HG02763 (cell line): Measurements from ENCODE around the gene MTUS2.
"Not testable (repeated sequence)": the region's sequence is repeated elsewhere in the genome, so short reads cannot be mapped to it uniquely, and the experiment has no call there.

Experiments used
- ATAC-seq: cut with Tn5 transposase; IDR thresholded peaks from one replicate; pipeline ENCODE4 v1.9.1; 2021; ENCODE audit warnings: mild to moderate bottlenecking, moderate library complexity; ENCODE audit not compliant: unreplicated experiment

Gene MTUS2

DNA sequence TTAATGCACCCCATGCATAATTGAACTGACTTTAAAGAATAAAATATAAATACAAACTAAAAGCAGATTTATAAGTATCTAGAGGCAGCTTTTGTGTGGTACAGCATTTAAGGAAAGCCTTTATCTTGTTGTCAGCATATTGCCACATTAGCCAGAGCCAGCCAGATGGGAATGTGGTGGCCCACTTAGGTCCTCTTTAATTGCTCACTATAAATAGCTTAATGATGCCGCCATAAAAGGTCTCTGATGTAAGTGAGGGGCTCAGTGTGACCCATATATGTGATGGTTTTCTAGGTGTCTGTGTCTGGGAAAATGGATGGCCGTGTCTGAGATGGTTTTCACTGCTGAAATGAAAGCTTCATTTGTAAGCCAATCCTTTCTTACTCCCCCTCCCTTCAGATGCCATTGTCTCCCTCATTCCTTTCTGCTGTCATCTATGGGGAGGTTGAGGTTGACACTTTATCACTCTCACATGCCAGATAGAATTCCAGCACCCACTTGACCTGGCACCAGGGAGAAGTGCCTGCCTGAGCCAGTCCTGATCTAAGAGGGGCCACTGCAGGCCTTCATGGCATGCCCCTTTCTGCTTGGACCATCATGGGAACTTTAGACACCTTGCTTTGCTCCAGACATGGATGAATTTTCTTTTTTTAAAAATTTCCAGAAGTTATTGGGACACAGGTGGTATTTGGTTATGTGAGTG, 135.3 kb downstream of the MTUS2 start:
- no peak for ATAC-seq

GRCh38 chr13:28958018-28958417, 137.9 kb downstream of the MTUS2 start:
- no peak for ATAC-seq

GRCh38 chr13:28958441-28958840, 138.3 kb downstream of the MTUS2 start:
- no peak for ATAC-seq

DNA sequence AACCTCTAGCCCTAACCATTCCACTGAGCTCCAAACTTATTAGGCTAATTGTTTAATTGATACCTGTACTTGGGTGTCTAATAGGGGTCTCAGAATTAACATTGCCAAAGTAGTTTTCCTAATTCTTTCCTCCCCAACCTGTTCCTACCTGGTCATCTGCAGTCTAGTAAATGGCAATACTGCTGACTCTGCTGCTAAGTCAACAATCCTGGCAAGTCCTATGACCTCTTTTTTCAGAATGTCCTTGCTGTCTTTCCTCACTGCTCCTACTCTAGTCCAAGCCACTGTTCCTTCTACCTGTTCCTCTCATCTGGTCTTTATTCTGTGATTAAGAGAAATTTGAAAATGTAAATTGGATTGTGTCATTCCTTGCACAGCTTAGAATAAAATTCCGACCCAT, 143.9 kb downstream of the MTUS2 start:
- ATAC-seq: no peak

GRCh38 chr13:28964803-28965202, 144.7 kb downstream of the MTUS2 start:
- no peak for ATAC-seq

DNA sequence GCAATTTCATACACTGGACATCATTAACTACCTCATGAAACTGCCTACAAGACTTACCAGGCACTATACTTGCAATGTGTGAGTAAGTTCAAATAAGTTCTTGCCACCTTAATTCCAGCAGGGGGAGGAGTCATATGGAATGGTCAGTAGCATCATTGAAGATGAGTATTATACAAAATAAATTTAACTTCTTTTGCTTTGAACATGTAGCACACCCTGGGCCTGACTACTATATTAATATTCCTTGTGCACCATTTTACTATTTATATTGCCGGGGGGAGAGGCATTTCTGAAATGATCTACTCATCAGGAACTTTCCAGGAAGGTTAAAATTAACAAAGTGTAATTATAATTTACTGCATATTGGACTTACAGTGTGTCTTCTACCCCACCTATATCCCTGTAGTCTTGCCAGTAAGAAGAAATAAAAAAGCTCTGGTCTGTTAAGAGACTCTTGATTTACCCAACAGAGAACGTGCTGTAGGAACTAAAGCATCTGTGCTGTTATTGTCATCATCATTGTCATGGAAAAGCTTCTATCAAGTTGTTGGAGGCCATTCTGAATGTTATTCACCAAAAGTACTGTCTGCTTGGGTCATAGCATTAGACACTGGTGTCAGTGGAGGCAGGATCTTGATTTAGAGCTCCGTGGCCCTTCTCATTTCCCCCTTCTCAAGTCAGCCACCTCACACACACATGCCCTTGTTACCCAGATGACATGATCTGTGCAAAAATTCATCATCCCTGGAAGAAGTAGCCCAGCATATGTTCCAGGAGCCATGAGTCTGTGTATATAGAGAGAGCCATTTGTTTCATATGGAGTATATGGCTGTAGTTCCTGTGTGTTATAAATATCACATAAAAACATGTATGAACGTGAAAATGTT, 147.1 kb downstream of the MTUS2 start:
- no peak for ATAC-seq

DNA sequence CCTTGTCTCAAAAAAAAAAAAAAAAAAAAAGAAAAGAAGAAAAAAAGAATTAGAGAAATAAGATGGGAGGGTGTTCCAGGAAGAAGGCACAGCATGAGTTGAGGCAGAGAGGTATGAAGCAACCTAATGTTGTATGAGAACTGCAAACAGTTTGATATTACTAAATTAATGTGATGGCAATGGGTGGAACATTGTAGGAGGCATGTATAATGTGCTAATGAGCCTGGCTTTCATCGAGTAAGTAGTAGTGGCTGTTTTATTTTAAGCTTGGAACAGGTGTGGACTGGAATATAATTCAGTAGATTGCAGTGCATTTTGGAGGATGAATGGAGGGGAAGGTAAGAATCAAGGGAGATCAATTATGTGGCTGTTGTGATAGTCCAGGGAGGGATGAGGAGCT, 156.1 kb downstream of the MTUS2 start:
- no peak for ATAC-seq

- ATAC-seq: no peak
These were observed 156.5 kb downstream of the MTUS2 start for GRCh38 chr13:28976636-28977035.

DNA sequence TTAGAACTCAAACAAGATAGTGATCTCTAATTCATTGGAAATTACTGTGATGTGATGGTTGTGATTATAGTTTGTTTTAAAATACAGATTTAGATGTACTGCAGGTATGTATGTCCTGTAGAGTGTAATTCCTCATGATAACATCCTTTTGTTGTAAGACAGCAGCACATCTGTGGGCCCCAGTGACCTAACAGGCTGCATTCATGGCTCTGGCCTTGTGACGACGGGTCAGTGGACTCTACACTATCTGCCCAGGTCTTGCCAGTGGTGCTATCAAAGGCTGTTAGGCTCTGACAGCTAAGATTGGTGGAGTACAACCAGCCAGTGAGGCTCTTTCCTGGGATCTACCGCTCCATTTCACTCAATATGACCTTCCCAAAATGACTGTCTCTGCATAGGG, 158.4 kb downstream of the MTUS2 start:
- ATAC-seq: no peak

DNA sequence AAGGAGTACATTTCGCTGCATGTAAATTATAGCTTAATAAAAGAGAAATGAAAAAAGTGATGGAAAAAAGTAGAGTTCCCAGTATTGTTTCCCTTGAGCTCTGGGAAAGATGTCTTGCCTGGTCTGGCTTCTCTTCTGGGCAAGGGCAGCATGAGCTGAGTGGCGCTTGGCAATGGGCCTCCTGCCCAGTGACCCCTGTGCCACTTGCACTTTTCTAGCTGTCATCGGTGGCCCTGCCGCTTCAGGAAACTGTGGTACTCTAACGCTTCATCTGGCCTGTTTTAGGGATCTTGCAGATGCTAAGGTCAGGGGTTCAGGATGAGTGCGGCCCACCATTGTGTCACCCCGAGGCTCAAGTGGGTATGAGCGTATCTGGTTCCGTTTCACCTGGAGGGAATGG, 161.4 kb downstream of the MTUS2 start:
- ATAC-seq: no peak

DNA sequence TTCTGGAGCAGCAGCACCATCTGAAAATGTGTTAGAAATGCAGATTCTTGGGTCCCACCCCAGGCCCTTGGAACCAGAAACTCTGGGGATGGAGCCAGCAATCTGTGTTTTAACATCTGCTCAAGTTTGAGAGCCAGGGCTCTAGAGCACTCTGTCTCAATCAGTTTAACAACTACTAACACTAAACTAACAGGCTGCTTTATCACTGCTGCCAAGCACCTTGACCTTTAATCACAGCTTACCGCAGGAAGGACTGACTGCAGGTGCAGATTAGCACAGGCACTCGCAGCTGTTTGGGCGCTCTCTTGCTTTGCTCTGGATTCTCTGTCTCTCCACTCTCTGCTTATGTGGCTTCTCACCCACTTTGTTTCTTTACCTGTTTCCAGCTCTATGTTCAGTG, 163.5 kb downstream of the MTUS2 start:
- no peak for ATAC-seq

- no peak for ATAC-seq
These were observed 164.2 kb downstream of the MTUS2 start for GRCh38 chr13:28984326-28984725.

DNA sequence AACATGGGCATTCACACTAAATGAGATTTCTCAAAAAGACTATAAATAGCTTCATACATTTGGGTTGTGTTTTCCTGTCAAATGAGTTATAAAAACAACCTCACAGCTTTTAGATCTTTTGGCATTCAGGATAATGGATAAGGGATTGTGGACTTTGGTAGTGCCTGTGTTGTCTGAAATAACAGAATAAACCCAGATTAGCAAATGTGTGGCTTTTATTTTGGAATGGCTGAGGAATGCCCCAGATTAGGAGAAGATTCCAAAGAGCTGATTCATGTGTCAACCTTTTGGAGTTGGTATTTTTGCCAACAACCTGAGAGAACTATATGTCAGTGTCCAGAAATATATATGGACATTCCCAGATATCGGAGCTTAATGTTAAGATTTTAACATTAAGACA, 164.7 kb downstream of the MTUS2 start:
- ATAC-seq: no peak

- ATAC-seq: not testable (repeated sequence)
These were observed 170.2 kb downstream of the MTUS2 start for GRCh38 chr13:28990378-28990777.

- no peak for ATAC-seq
These were observed 171.6 kb downstream of the MTUS2 start for GRCh38 chr13:28991764-28992163.

DNA sequence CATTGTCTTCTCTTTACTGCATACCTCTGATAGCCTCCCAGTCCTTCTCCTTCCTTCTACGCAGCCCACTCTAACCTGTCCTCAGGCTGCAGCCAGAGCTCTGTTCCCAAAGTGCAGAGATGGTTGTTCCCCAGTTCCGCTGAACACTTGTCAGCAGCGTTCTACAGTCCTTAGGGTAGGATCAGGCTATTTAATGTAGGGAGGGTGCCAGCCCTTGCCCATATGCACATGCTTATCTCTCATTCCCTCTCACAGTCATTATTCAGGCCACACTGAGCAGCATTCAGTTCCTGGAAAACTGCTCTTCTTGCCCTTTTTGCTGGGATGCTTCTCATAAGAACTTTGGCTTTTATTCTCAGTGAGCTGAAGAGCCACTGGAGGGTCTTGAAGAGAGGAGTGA, 180.7 kb downstream of the MTUS2 start:
- no peak for ATAC-seq

- ATAC-seq: no peak
These were observed 185.1 kb downstream of the MTUS2 start for GRCh38 chr13:29005035-29005762.

DNA sequence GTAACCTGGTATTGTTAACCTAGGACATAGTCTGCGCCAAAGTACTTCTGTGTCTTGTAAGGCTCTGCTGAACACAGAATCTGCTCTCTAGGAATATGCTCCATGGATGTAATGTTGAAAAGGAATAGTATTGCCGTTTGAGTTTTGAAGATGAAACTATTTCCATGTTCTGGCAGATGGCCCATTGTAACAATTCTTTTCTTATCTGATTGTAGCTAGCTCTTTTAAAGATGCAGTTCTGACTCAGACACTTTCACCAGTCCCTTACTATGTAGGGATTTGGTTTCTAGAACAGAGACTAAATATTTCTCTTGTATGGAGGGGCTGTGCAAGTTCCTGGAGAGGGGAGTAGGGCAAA, 185.6 kb downstream of the MTUS2 start:
- no peak for ATAC-seq

DNA sequence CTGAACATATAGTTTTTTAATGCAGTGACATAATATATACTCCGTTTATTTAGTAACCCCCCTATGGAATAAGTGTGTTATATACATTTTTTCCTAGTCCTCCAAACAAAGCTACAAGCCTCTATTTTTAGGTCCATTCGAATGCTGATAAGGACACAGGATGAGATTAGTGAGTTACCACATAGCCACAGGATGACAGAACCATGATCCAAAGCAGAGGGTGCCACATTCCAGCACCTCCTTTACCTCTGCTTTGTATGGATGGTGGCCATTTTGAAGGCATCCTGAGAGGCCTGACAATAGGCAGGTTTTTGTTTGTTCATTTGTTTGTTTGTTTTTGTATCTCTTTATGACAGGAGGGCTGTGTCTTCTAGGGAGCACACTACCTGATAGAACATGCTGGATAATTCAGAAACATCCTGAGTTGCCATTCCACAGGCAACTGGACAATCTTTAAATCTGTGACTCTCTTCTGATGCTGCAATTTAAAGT, 186.3 kb downstream of the MTUS2 start:
- ATAC-seq: no peak

DNA sequence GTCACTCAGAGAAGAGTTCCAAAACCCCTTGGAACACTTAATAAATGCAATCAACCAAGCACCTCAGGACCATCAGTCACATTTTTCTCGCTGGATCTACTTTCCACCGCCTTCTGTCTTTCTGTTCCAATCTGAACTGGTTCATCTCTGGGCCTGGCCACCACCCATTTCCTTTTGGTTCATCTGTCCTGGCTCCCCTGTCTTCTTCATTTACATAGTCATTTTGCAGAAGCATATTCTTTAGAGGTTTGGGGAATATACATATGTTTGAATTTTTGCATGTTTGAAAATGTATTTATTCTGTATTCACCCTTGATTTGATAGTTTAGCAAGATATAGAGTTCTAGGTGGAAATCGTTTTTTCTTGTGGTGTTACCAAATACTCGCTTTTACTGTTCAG, 188.2 kb downstream of the MTUS2 start:
- ATAC-seq: no peak

GRCh38 chr13:29020314-29020713, 200.2 kb downstream of the MTUS2 start:
- no peak for ATAC-seq

DNA sequence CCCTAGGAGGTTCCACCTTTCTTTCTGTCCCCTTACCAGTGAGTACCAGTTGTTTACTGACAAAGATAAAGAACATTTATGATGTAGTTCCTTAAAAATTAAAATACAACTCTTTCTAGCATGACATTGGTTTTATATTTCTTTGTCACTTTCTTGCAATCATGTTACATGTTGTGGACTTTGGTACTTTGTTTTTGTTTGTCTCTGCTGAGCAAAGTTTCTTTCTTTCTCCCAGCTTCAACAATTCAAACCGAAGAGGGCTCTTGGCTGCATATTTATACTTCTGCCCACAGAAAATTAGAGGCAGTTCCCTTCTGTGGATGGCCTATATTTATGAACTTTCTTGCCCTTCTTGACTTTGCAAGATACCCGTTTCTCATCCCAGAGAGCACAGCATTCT, 201.2 kb downstream of the MTUS2 start:
- ATAC-seq: no peak
